Endodermal cell (in vitro differentiated cells): ENCODE data around the gene COL6A3. TPM values are rescaled to one million over a fixed set of nuclear protein-coding genes. Genes with fewer than 3 reads are reported as not detected.

ENCODE experiments used
- DNase-seq: peaks from one replicate; pipeline ENCODE4 v3.0.0-alpha.2; 2017
- H3K27ac ChIP-seq: 2 replicates; pipeline ENCODE4 v1.5.1; 2013; ENCODE audit warnings: mild to moderate bottlenecking, low read depth, low read length, moderate library complexity
- H3K27me3 ChIP-seq: 2 replicates; pipeline ENCODE4 v1.6.1; 2013; ENCODE audit warnings: mild to moderate bottlenecking, low read length, moderate library complexity; ENCODE audit not compliant: insufficient read depth, control insufficient read depth, poor library complexity, severe bottlenecking
- H3K36me3 ChIP-seq: 2 replicates; pipeline ENCODE4 v1.7.0; 2013; ENCODE audit warnings: mild to moderate bottlenecking, low read length, moderate library complexity; ENCODE audit not compliant: control insufficient read depth, insufficient read depth
- H3K4me1 ChIP-seq: one replicate; pipeline ENCODE4 v1.7.0; 2013; ENCODE audit warnings: low read length; ENCODE audit not compliant: control insufficient read depth, insufficient read depth
- H3K4me3 ChIP-seq: 2 replicates; pipeline ENCODE4 v1.5.1; 2013; ENCODE audit warnings: mild to moderate bottlenecking, low read length, moderate library complexity
- H3K9ac ChIP-seq: 2 replicates; pipeline ENCODE4 v1.6.1; 2013; ENCODE audit warnings: mild to moderate bottlenecking, low read length, moderate library complexity; ENCODE audit not compliant: poor library complexity, severe bottlenecking; ENCODE audit errors: extremely low read depth
- H3K9me3 ChIP-seq: 2 replicates; pipeline ENCODE4 v1.6.1; 2013; ENCODE audit warnings: mild to moderate bottlenecking, low read length, moderate library complexity; ENCODE audit not compliant: control insufficient read depth
- H3K27ac Mint-ChIP-seq: 2 replicates; pipeline ENCODE4 v1.8.0; 2020; ENCODE audit warnings: mixed read lengths
- H3K27me3 Mint-ChIP-seq: 2 replicates; pipeline ENCODE4 v1.8.0; 2021; ENCODE audit warnings: mild to moderate bottlenecking, mixed read lengths; ENCODE audit not compliant: insufficient read depth
- H3K36me3 Mint-ChIP-seq: 2 replicates; pipeline ENCODE4 v1.8.0; 2020; ENCODE audit warnings: low read depth, mixed read lengths
- H3K4me1 Mint-ChIP-seq: 2 replicates; pipeline ENCODE4 v1.8.0; 2020; ENCODE audit warnings: mixed read lengths
- H3K4me3 Mint-ChIP-seq: 2 replicates; pipeline ENCODE4 v1.8.0; 2020; ENCODE audit warnings: mild to moderate bottlenecking, moderate library complexity, mixed read lengths
- H3K9me3 Mint-ChIP-seq: 2 replicates; pipeline ENCODE4 v1.8.0; 2020; ENCODE audit warnings: mild to moderate bottlenecking, mixed read lengths
- CTCF ChIP-seq: fragments of 200-600 bp; sonication (generic); conservative IDR thresholded peaks from 2 replicates; pipeline ENCODE4 v1.5.0; 2021; ENCODE audit warnings: antibody characterized with exemption, mild to moderate bottlenecking
- WGBS, 2 experiments: methylation state at CpG; one replicate each; pipeline versions ENCODE4 v1.1.5 to v1.1.7; 2013; ENCODE audit warnings: missing lambda C conversion rate in 2 of 2, mixed read lengths in 1 of 2; ENCODE audit not compliant: insufficient coverage in 1 of 2, insufficient read length in 1 of 2; 5-methylcytosine and 5-hydroxymethylcytosine counted together
- total RNA-seq, 2 donors: library from RNA; stranded (reverse); fragmentation: NEBNext Ultra II Directional in 1 of 2; extraction: Animal tissue kit (Norgen Biotek cat#: 25700) in 1 of 2; gene quantifications; 2 replicates in 1 of 2; 3 replicates in 1 of 2; pipeline ENCODE4 v1.2.1, GENCODE V29; 2021

Gene COL6A3
- total RNA-seq, 2 donors from 2014 or later = 0.40 to 1.2 TPM

- no peaks in the 10 kb centered on the region for H3K36me3 ChIP-seq
- H3K27me3 ChIP-seq = no peaks in the 10 kb centered on the region
- H3K4me1 ChIP-seq = no peaks in the 10 kb centered on the region
- TF ChIP-seq CTCF = no peak
- no peak overlapping the region for H3K4me3 Mint-ChIP-seq
- peaks cover 8% of the 10 kb centered on the region for H3K4me1 Mint-ChIP-seq
- H3K36me3 Mint-ChIP-seq = no peaks in the 10 kb centered on the region
- no peak overlapping the region for H3K27ac ChIP-seq
- no peaks in the 10 kb centered on the region for H3K9me3 ChIP-seq
- peaks cover 2% of the 10 kb centered on the region for H3K9me3 Mint-ChIP-seq
- 91 to 100% methylated on average over 1 to 4 of the region's 4 CpGs for WGBS, 2 experiments
- no peak overlapping the region for H3K4me3 ChIP-seq
- no peak overlapping the region for H3K27ac Mint-ChIP-seq
- no peak for DNase-seq
- no peak overlapping the region for H3K9ac ChIP-seq
- H3K27me3 Mint-ChIP-seq = peaks cover 5% of the 10 kb centered on the region
These were observed 130.6 kb downstream of the COL6A3 start for GRCh38 chr2:237283131-237283928.

GRCh38 chr2:237282568-237283128, 131.3 kb downstream of the COL6A3 start:
- TF ChIP-seq CTCF = no peak
- peaks cover 5% of the 10 kb centered on the region for H3K27me3 Mint-ChIP-seq
- H3K36me3 Mint-ChIP-seq = no peaks in the 10 kb centered on the region
- Histone ChIP-seq H3K4me3 (no peak overlapping the region), H3K27me3 (no peaks in the 10 kb centered on the region), H3K4me1 (no peaks in the 10 kb centered on the region), H3K9ac (no peak overlapping the region), H3K27ac (no peak overlapping the region), H3K36me3 (no peaks in the 10 kb centered on the region), H3K9me3 (no peaks in the 10 kb centered on the region)
- H3K9me3 Mint-ChIP-seq = peaks cover 4% of the 10 kb centered on the region
- 52% methylated on average over 1 of the region's 1 CpG; no CpG with 5 or more reads in 1 of the 2 experiments for WGBS, 2 experiments
- no peak for DNase-seq
- H3K27ac Mint-ChIP-seq = no peak overlapping the region
- peaks cover 8% of the 10 kb centered on the region for H3K4me1 Mint-ChIP-seq
- H3K4me3 Mint-ChIP-seq = no peak overlapping the region

GRCh38 chr2:237281836-237282306, 132.1 kb downstream of the COL6A3 start:
- Histone ChIP-seq H3K4me3 (no peak overlapping the region), H3K4me1 (no peaks in the 10 kb centered on the region), H3K9ac (no peak overlapping the region), H3K27ac (no peak overlapping the region), H3K9me3 (no peaks in the 10 kb centered on the region), H3K36me3 (no peaks in the 10 kb centered on the region), H3K27me3 (no peaks in the 10 kb centered on the region)
- TF ChIP-seq CTCF = no peak
- peaks cover 8% of the 10 kb centered on the region for H3K4me1 Mint-ChIP-seq
- peaks cover 3% of the 10 kb centered on the region for H3K27me3 Mint-ChIP-seq
- 72 to 84% methylated on average over 3 of the region's 3 CpGs for WGBS, 2 experiments
- H3K4me3 Mint-ChIP-seq = no peak overlapping the region
- no peak overlapping the region for H3K27ac Mint-ChIP-seq
- H3K9me3 Mint-ChIP-seq = peaks cover 4% of the 10 kb centered on the region
- no peak for DNase-seq
- H3K36me3 Mint-ChIP-seq = no peaks in the 10 kb centered on the region
